AG09309 (cell line): ENCODE measurements around the gene TSC22D1.

Source experiments
- DNase-seq: peaks from one replicate; pipeline ENCODE4 v3.0.0-alpha.2; 2010; ENCODE audit warnings: low read depth
- H3K4me3 ChIP-seq: 2 replicates; pipeline ENCODE4 v1.5.1; 2011; ENCODE audit warnings: mild to moderate bottlenecking, low read depth, low read length, moderate library complexity; ENCODE audit not compliant: control insufficient read depth
- TF ChIP-seq, protein P1 (sequence below): IDR thresholded peaks from 2 replicates; pipeline ENCODE4 v1.5.1; 2011; ENCODE audit warnings: mild to moderate bottlenecking, low read depth, low read length, inconsistent platforms; ENCODE audit not compliant: insufficient read depth, control insufficient read depth; ENCODE audit errors: missing control alignments

TSC22D1 gene

DNA sequence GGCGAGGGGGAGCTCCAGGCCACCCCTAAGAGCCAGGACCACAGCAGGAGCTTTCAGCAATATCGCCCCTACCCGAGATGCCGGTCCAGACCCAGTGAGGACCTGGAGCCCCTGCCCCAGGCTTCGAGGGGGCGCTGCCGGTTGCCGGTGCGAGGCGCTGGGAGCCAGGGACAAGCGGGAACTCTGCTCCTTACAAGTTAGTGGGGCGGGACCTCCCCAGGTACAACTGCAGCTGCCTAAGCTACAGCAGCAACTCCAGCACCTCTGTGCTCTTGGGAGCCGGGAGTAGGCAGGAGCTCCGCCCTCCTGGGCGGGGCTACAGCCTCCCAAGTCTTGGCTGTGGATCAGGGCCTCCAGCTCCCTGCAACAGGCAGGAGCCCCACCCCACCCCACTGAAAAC, 15.2 kb upstream of the TSC22D1 start:
- no peak for DNase-seq
- H3K4me3 ChIP-seq, result no peak overlapping the region
- TF ChIP-seq, protein P1, sequence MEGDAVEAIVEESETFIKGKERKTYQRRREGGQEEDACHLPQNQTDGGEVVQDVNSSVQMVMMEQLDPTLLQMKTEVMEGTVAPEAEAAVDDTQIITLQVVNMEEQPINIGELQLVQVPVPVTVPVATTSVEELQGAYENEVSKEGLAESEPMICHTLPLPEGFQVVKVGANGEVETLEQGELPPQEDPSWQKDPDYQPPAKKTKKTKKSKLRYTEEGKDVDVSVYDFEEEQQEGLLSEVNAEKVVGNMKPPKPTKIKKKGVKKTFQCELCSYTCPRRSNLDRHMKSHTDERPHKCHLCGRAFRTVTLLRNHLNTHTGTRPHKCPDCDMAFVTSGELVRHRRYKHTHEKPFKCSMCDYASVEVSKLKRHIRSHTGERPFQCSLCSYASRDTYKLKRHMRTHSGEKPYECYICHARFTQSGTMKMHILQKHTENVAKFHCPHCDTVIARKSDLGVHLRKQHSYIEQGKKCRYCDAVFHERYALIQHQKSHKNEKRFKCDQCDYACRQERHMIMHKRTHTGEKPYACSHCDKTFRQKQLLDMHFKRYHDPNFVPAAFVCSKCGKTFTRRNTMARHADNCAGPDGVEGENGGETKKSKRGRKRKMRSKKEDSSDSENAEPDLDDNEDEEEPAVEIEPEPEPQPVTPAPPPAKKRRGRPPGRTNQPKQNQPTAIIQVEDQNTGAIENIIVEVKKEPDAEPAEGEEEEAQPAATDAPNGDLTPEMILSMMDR, result no peak

DNA sequence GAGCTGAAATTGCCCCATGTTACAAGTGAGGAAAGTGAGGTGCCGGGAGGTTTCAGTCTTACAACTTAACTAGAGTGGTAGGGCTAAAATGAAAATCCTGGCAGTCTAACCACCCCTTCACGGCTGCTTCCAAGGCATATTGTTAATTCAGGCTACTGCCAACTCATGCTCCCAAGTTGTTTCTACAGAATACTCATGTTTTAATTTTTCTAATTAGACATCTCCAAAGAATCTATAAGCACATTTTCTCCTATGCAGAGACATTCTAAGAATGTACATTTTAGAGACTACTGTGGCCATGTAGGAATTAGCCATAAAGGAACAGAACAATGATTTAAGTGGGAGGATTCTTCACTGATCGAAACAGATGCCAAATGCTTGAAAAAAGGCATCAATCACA, 7.0 kb upstream of the TSC22D1 start:
- no peak overlapping the region for H3K4me3 ChIP-seq
- TF ChIP-seq, protein P1, result no peak
- DNase-seq, result no peak

DNA sequence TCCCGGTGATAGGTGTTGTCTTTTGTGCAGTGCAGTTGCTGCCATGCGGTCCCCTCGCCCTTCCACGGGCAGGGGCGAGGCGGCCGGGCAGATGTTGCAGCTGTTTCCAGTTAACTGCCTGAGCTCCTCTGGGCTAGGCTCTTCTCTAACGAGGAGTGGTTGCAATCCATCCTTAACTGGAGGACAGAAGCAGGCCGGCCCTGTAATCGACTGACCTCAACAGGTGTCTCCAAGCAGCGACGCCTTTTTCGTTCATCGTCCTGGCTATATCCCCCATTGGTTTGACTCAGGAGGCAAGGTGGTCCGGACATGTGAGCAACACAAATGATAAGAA, 1.9 kb upstream of the TSC22D1 start:
- H3K4me3 ChIP-seq, result peak overlapping the region; percentile 66
- DNase-seq, result peak; percentile 10
- TF ChIP-seq, protein P1, result no peak

DNA sequence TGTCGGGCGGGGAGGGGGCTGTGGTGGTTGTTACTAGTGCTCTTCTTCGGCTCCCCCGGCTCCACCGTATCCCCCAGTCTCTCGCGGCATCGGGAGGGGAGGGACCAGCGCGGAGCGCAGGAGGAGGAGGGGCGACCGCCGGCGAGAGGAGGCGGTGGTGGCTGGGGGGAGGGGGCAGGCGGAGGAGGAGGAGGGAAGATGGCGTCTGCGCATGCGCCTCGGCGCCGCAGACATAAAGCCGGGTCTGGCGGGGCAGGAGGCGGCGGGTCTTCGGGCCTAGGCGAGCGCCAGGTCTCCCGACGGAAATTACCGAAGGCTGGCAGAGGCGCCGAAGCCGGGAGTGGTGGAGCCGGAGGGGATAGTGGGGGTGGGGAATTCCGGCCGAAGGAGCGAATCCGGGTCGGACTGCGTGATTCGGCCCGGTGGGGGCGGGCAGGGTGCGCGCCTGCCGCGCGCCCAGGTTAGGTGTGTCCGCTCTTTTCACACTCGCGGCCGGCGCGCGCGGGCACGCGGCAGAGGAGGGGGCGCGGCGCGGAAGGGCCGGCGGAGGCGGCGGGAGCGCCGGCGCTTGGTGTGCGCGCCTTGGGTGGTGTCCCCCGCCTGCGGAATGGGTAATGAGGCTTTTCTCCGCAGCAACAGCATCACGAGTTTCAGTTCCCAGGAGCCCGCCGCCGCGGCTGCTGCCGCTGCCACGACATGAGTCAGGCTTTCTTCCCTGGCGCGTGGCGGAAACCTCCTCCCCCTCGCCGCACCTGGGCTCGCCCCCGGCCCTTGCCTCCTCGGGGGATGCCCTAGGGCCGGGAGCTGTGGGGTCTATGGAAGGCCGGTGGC, 1.3 kb upstream of the TSC22D1 start:
- peak overlapping the region; percentile 66 for H3K4me3 ChIP-seq
- DNase-seq, result peak; percentile 82
- TF ChIP-seq, protein P1, result no peak

DNA sequence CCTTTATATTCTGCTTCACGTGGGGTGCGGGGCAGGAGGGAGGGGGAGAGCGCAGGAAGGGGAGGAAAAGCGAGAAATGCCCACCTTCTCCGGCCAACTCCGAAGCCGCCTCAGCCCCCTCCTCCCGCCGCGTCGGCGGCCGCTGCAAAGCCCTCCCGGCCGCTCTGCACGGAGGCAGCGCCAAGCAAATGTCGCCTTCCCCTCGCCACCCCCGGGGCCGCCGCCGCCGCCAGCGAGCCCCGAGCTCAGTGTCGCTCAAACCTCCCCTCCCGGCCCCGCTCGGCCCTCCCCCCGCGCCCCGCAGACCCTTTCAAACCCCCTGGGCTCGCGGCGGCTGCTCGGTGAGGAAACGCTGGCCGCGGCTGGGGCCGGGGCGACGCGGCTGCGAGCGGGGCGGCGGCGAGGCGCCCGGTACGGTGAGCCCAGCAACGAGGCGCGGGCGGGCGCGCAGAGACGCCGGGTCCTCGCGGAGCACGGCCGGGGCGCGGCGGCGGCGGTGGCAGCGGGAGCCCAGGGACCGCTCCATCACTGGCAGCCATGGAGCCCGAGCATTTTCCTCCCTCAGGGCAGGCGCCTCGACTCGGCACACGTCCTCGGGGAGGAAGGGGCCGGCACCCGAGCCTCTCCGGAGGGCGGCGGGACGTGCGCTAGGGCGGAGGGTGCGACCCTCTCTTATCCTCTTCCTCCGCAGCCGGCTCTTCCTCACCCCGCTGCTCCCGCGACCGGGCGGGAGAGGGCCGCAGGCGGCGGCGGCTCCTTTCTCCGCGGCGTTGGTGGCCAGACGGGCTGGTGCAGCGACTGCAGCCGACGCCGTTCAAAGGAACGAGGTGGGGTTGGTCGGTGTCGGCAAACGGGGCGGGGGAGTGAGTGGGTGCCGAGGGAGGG, 463 bp upstream of the TSC22D1 start:
- no peak for DNase-seq
- H3K4me3 ChIP-seq, result peak overlapping the region; percentile 66
- TF ChIP-seq, protein P1, result no peak

DNA sequence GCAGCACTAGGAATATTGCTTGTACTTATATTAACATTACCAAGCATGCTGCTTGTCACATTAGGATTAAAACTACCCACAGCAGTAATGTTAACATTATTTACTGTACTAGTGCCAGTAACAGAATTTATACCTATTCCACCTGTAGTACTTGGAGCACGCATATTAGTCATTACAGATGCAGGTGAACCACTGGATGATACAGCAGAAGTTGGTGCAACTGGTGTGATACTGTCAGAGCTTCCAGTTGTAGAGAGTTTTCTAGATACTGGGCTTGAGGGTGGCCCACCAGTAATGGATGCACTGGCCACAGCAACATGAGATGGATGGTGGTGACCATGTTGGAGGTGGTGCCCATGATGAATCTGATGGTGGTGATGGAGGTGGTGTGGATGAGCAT, 1.1 kb downstream of the TSC22D1 start:
- TF ChIP-seq, protein P1, result no peak
- H3K4me3 ChIP-seq, result peak overlapping the region; percentile 66
- no peak for DNase-seq
